ENCODE data around the gene TIMP1. TPM values are rescaled to one million over a fixed set of nuclear protein-coding genes. Genes with fewer than 3 reads are reported as not detected.

TIMP1 gene
- total and polyA plus RNA-seq, 10 of the 15 experiments (the other 5 are each of a cell fraction or from before 2014, with no cell fraction given) = 101 to 341 (median 134) TPM

DNA sequence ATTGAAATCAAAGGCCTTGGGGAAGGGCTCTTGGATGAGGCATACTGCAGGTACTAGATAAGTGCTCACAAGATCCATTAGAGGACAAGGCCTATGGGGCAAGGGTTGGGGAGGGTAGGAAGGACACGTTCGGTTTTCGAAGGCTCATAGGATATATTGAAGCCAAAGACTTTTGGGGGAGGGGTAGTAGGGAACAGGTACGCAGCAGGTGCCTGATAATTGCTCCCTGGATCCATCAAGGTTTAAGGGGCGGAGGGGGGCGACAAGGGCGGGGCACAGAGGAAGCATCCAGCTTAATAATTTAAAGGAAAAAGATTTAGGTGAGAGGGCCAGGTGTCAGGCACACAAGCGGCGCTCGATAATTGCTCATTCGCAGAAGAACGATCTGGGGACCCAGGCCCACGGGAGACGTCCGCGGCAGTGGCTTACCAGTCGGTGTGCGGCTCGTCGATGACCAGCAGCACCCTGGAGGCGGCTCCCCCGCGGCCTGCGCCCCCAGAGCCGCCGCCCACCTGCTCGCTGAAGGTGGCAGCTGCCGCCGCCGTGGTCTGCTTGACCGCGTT lies 36.8 kb downstream of the TIMP1 start (continued):
- TF ChIP-seq, protein P1, sequence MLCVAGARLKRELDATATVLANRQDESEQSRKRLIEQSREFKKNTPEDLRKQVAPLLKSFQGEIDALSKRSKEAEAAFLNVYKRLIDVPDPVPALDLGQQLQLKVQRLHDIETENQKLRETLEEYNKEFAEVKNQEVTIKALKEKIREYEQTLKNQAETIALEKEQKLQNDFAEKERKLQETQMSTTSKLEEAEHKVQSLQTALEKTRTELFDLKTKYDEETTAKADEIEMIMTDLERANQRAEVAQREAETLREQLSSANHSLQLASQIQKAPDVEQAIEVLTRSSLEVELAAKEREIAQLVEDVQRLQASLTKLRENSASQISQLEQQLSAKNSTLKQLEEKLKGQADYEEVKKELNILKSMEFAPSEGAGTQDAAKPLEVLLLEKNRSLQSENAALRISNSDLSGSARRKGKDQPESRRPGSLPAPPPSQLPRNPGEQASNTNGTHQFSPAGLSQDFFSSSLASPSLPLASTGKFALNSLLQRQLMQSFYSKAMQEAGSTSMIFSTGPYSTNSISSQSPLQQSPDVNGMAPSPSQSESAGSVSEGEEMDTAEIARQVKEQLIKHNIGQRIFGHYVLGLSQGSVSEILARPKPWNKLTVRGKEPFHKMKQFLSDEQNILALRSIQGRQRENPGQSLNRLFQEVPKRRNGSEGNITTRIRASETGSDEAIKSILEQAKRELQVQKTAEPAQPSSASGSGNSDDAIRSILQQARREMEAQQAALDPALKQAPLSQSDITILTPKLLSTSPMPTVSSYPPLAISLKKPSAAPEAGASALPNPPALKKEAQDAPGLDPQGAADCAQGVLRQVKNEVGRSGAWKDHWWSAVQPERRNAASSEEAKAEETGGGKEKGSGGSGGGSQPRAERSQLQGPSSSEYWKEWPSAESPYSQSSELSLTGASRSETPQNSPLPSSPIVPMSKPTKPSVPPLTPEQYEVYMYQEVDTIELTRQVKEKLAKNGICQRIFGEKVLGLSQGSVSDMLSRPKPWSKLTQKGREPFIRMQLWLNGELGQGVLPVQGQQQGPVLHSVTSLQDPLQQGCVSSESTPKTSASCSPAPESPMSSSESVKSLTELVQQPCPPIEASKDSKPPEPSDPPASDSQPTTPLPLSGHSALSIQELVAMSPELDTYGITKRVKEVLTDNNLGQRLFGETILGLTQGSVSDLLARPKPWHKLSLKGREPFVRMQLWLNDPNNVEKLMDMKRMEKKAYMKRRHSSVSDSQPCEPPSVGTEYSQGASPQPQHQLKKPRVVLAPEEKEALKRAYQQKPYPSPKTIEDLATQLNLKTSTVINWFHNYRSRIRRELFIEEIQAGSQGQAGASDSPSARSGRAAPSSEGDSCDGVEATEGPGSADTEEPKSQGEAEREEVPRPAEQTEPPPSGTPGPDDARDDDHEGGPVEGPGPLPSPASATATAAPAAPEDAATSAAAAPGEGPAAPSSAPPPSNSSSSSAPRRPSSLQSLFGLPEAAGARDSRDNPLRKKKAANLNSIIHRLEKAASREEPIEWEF (IDR thresholded peaks at IDR 0.05; ENCODE audit: insufficient replicate concordance, low read depth, low read length) = no peak
- TF ChIP-seq, protein P2, sequence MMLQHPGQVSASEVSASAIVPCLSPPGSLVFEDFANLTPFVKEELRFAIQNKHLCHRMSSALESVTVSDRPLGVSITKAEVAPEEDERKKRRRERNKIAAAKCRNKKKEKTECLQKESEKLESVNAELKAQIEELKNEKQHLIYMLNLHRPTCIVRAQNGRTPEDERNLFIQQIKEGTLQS (IDR thresholded peaks at IDR 0.05; ENCODE audit: borderline replicate concordance, extremely low read depth, low read depth, low read length) = no peak

DNA sequence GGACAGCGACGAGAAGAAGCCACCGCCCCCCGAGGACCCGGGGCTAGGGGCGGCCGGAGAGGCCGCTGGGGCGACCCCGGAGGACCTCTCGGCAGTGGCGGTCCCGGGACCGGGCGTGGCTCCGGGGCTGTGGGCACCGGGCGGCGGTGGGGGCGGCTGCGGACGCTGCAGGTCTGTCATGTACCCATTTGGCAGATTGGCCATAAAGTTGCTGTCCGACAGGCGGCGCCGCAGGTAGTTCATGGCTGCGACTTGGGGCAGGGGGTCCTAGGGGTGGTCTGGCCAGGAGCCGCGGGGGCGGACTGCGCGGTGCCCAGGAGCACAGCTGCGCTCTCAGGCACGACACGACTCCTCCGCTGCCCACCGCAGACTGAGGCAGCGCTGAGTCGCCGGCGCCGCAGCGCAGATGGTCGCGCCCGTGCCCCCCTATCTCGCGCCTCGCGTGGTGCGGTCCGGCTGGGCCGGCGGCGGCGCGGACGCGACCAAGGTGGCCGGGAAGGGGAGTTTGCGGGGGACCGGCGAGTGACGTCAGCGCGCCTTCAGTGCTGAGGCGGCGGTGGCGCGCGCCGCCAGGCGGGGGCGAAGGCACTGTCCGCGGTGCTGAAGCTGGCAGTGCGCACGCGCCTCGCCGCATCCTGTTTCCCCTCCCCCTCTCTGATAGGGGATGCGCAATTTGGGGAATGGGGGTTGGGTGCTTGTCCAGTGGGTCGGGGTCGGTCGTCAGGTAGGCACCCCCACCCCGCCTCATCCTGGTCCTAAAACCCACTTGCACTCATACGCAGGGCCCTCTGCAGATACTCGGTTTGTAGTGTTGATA lies 37.5 kb downstream of the TIMP1 start, which contains the start of gene SYN1:
SYN1 (minus strand) TSS at position 372 of the 817 bp plus-strand sequence; CDS start at position 243, 129 bp downstream.
- WGBS (ENCODE audit: insufficient coverage, insufficient replicate concordance, low lambda C conversion rate, missing lambda C conversion rate) = 38% methylated on average over 55 of the region's 88 CpGs
- no peak within 1 kb of the TSS for H3K27ac ChIP-seq (ENCODE audit: control insufficient read depth, insufficient read depth)
- SMC1A ChIA-PET (ENCODE audit: uncharacterized antibody, unreplicated experiment) = interaction anchor here (1.3 kb wide), 1 partner anchor 37 kb away, joined by 3 read pairs; the partner anchor contains the start of gene TIMP1
- no peaks in the 10 kb centered on the region; the same call in 2 of the 3 replicates for H3K9me3 ChIP-seq (replicated peaks; ENCODE audit: control insufficient read depth, insufficient read depth, low read length)
- CTCF ChIA-PET = interaction anchor here (1.2 kb wide), 1 partner anchor 25 kb away, joined by 3 read pairs; no protein-coding TSS in a partner anchor
- H4K20me1 ChIP-seq (ENCODE audit: control insufficient read depth, insufficient read depth) = no peaks in the 10 kb centered on the region; the same call in 1 of the 2 replicates
- no TSS peak for BruUV-seq (replicated peaks)
- ATAC-seq = peak; percentile 93
- H3K4me1 ChIP-seq (ENCODE audit: control insufficient read depth, insufficient read depth, low read length) = no peaks in the 10 kb centered on the region
- no peak for DNase-seq (ENCODE audit: low read depth, low spot score)
- H3K4me2 ChIP-seq (ENCODE audit: control insufficient read depth, insufficient read depth) = peak within 1 kb of the TSS; percentile 3; the same call in 1 of the 2 replicates
- intact Hi-C loops (cut with micrococcal nuclease; ENCODE audit: unreplicated experiment) (no loop called here), in situ Hi-C loops (cut with MboI) (no loop called here)
- H3K36me3 ChIP-seq (ENCODE audit: control insufficient read depth in 2 of 2, insufficient read depth in 2 of 2, low read length in 1 of 2) = no peaks in the 10 kb centered on the region
- no peak within 1 kb of the TSS for H3K4me3 ChIP-seq
- no peak within 1 kb of the TSS for H3K9ac ChIP-seq (ENCODE audit: control insufficient read depth, insufficient read depth, low read length)
- H3K79me2 ChIP-seq (ENCODE audit: control insufficient read depth, insufficient read depth, low read length) = no peaks in the 10 kb centered on the region
- FAIRE-seq = no peak
- no peak within 1 kb of the TSS for H2AFZ ChIP-seq (ENCODE audit: control insufficient read depth, low read depth, low read length)
- H3K27me3 ChIP-seq (replicated peaks in 1 of 2; ENCODE audit: control insufficient read depth in 2 of 2, insufficient read depth in 2 of 2, low read length in 1 of 2) = no peaks in the 10 kb centered on the region
- POLR2A ChIA-PET = no interaction called here
- RAD21 ChIA-PET (ENCODE audit: unreplicated experiment) = no interaction called here
- TF ChIP-seq KAT2A (conservative IDR thresholded peaks at IDR 0.05; ENCODE audit: control insufficient read depth, low read depth, low read length) (no peak), LARP7 (IDR thresholded peaks at IDR 0.05) (0 out of 2 replicates have a peak, but pooled peaks have one; percentile 50), ZNF207 (IDR thresholded peaks at IDR 0.05; ENCODE audit: borderline replicate concordance) (peak; percentile 65; the same call in 1 of the 2 replicates), CHD1 (IDR thresholded peaks at IDR 0.05; ENCODE audit: low read depth, low read length) (peak; percentile 97), CHD2 (IDR thresholded peaks at IDR 0.05; ENCODE audit: borderline replicate concordance, low read depth, low read length) (peak; percentile 75), TCF12 (IDR thresholded peaks at IDR 0.05; ENCODE audit: low read depth, low read length) (no peak), KLF5 (IDR thresholded peaks at IDR 0.05; ENCODE audit: partially characterized antibody) (peak; percentile 98), CREB1 (IDR thresholded peaks at IDR 0.05; ENCODE audit: low read depth) (peak; percentile 82; the same call in 1 of the 2 replicates), DPF2 (IDR thresholded peaks at IDR 0.05) (peak; percentile 69; the same call in 1 of the 2 replicates), SREBF1 (IDR thresholded peaks at IDR 0.05; ENCODE audit: low read length) (peak; percentile 92)
- TF ChIP-seq, protein P3, sequence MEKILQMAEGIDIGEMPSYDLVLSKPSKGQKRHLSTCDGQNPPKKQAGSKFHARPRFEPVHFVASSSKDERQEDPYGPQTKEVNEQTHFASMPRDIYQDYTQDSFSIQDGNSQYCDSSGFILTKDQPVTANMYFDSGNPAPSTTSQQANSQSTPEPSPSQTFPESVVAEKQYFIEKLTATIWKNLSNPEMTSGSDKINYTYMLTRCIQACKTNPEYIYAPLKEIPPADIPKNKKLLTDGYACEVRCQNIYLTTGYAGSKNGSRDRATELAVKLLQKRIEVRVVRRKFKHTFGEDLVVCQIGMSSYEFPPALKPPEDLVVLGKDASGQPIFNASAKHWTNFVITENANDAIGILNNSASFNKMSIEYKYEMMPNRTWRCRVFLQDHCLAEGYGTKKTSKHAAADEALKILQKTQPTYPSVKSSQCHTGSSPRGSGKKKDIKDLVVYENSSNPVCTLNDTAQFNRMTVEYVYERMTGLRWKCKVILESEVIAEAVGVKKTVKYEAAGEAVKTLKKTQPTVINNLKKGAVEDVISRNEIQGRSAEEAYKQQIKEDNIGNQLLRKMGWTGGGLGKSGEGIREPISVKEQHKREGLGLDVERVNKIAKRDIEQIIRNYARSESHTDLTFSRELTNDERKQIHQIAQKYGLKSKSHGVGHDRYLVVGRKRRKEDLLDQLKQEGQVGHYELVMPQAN (conservative IDR thresholded peaks at IDR 0.05) = peak; percentile 41; the same call in 1 of the 2 replicates

Measured in GM12878 (cell line).